ENCODE results near the gene CNOT1. TPM values are rescaled to one million over a fixed set of nuclear protein-coding genes. Genes with fewer than 3 reads are reported as not detected.

CNOT1 gene
- total and polyA plus RNA-seq, 2 experiments from 2014 or later: 50.8 to 113 TPM

- no peaks in the 10 kb centered on the region for H3K4me1 ChIP-seq (ENCODE audit: insufficient read depth)
- no peaks in the 10 kb centered on the region for H3K9me3 ChIP-seq (ENCODE audit: low read depth)
- H3K27ac ChIP-seq: no peak overlapping the region
- no peak for DNase-seq (ENCODE audit: low spot score)
- H3K4me2 ChIP-seq: no peak overlapping the region
- no peak overlapping the region for H2AFZ ChIP-seq
- no peaks in the 10 kb centered on the region for H3K9me2 ChIP-seq (replicated peaks; ENCODE audit: insufficient read depth)
- TF ChIP-seq EZH2 (IDR thresholded peaks at IDR 0.05; ENCODE audit: borderline replicate concordance): no peak
- H4K20me1 ChIP-seq (ENCODE audit: insufficient read depth, poor library complexity, severe bottlenecking): no peaks in the 10 kb centered on the region
- 90% methylated on average over 6 of the region's 6 CpGs for WGBS (ENCODE audit: low lambda C conversion rate, missing lambda C conversion rate)
- H3K79me2 ChIP-seq: peaks cover 10% of the 10 kb centered on the region
- H3K27me3 ChIP-seq: no peaks in the 10 kb centered on the region
- H3K36me3 ChIP-seq (replicated peaks; ENCODE audit: insufficient read depth, low read depth): peaks cover 5% of the 10 kb centered on the region
- H3K4me3 ChIP-seq: no peak overlapping the region
Observed at GRCh38 chr16:58582133-58582532, 47.5 kb downstream of the CNOT1 start.

GRCh38 chr16:58579587-58579986, 50.0 kb downstream of the CNOT1 start:
- Histone ChIP-seq H3K4me3 (no peak overlapping the region), H3K27ac (no peak overlapping the region), H4K20me1 (ENCODE audit: insufficient read depth, poor library complexity, severe bottlenecking) (no peaks in the 10 kb centered on the region), H3K79me2 (peaks cover 9% of the 10 kb centered on the region), H2AFZ (no peak overlapping the region), H3K36me3 (replicated peaks; ENCODE audit: insufficient read depth, low read depth) (peaks cover 5% of the 10 kb centered on the region), H3K27me3 (no peaks in the 10 kb centered on the region), H3K4me1 (ENCODE audit: insufficient read depth) (no peaks in the 10 kb centered on the region), H3K9me3 (ENCODE audit: low read depth) (no peaks in the 10 kb centered on the region), H3K4me2 (no peak overlapping the region), H3K9me2 (replicated peaks; ENCODE audit: insufficient read depth) (no peaks in the 10 kb centered on the region)
- 85% methylated on average over 8 of the region's 8 CpGs for WGBS (ENCODE audit: low lambda C conversion rate, missing lambda C conversion rate)
- TF ChIP-seq EZH2 (IDR thresholded peaks at IDR 0.05; ENCODE audit: borderline replicate concordance) (no peak), CTCF (IDR thresholded peaks at IDR 0.05; ENCODE audit: poor library complexity) (no peak), EZH2phosphoT487 (IDR thresholded peaks at IDR 0.05; ENCODE audit: low read depth, severe bottlenecking, unreplicated experiment) (no peak)
- no peak for DNase-seq (ENCODE audit: low spot score)

GRCh38 chr16:58578642-58579041, 51.0 kb downstream of the CNOT1 start:
- H3K79me2 ChIP-seq: peaks cover 9% of the 10 kb centered on the region
- H2AFZ ChIP-seq: no peak overlapping the region
- TF ChIP-seq CTCF (IDR thresholded peaks at IDR 0.05; ENCODE audit: poor library complexity): no peak
- TF ChIP-seq EZH2phosphoT487 (IDR thresholded peaks at IDR 0.05; ENCODE audit: low read depth, severe bottlenecking, unreplicated experiment): no peak
- no peak for TF ChIP-seq EZH2 (IDR thresholded peaks at IDR 0.05; ENCODE audit: borderline replicate concordance)
- H3K9me2 ChIP-seq (replicated peaks; ENCODE audit: insufficient read depth): no peaks in the 10 kb centered on the region
- H3K4me1 ChIP-seq (ENCODE audit: insufficient read depth): no peaks in the 10 kb centered on the region
- no peaks in the 10 kb centered on the region for H4K20me1 ChIP-seq (ENCODE audit: insufficient read depth, poor library complexity, severe bottlenecking)
- WGBS (ENCODE audit: low lambda C conversion rate, missing lambda C conversion rate): 95% methylated on average over 3 of the region's 3 CpGs
- no peak overlapping the region for H3K4me2 ChIP-seq
- no peak overlapping the region for H3K4me3 ChIP-seq
- peaks cover 3% of the 10 kb centered on the region for H3K36me3 ChIP-seq (replicated peaks; ENCODE audit: insufficient read depth, low read depth)
- no peaks in the 10 kb centered on the region for H3K27me3 ChIP-seq
- DNase-seq (ENCODE audit: low spot score): no peak
- no peak overlapping the region for H3K27ac ChIP-seq
- H3K9me3 ChIP-seq (ENCODE audit: low read depth): no peaks in the 10 kb centered on the region

GRCh38 chr16:58577141-58577540, 52.5 kb downstream of the CNOT1 start:
- H3K9me2 ChIP-seq (replicated peaks; ENCODE audit: insufficient read depth): no peaks in the 10 kb centered on the region
- H3K9me3 ChIP-seq (ENCODE audit: low read depth): no peaks in the 10 kb centered on the region
- H3K27me3 ChIP-seq: no peaks in the 10 kb centered on the region
- DNase-seq (ENCODE audit: low spot score): no peak
- no peak overlapping the region for H3K27ac ChIP-seq
- no peak overlapping the region for H3K4me3 ChIP-seq
- peaks cover 3% of the 10 kb centered on the region for H3K36me3 ChIP-seq (replicated peaks; ENCODE audit: insufficient read depth, low read depth)
- no peak overlapping the region for H2AFZ ChIP-seq
- TF ChIP-seq EZH2phosphoT487 (IDR thresholded peaks at IDR 0.05; ENCODE audit: low read depth, severe bottlenecking, unreplicated experiment) (no peak), EZH2 (IDR thresholded peaks at IDR 0.05; ENCODE audit: borderline replicate concordance) (no peak), CTCF (IDR thresholded peaks at IDR 0.05; ENCODE audit: poor library complexity) (no peak)
- H4K20me1 ChIP-seq (ENCODE audit: insufficient read depth, poor library complexity, severe bottlenecking): no peaks in the 10 kb centered on the region
- H3K4me2 ChIP-seq: no peak overlapping the region
- H3K4me1 ChIP-seq (ENCODE audit: insufficient read depth): no peaks in the 10 kb centered on the region
- 71% methylated on average over 1 of the region's 1 CpG for WGBS (ENCODE audit: low lambda C conversion rate, missing lambda C conversion rate)
- peaks cover 14% of the 10 kb centered on the region for H3K79me2 ChIP-seq

Data from hepatocyte (in vitro differentiated cells).